Non-pigmented ciliary epithelial cell (primary cell): ENCODE measurements around the gene SCG2.

Experiments used
- DNase-seq: peaks from one replicate; pipeline ENCODE4 v3.0.0-alpha.2; 2010; ENCODE audit warnings: low read depth

Gene SCG2

DNA sequence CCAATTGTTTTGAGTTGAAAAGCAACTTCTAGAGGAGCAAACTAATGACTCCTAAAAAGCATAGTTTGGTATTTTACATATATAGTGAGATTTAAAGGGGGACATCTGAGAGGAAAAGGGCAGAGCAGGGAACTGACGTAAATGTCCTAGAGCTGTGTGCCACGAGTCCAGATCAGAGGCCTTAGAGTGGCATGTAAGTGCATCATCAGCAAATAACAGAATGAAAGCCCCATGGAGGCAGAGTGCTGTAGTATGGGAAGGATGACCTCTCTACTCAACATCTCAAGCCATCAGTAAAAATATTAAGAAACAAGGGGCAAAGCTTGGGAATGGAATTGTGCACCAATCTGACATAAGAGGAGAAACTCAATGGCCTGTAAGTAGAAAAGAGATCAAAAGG is 31.4 kb downstream of the SCG2 start:
- no peak for DNase-seq

GRCh38 chr2:223566396-223566795 is 35.8 kb downstream of the SCG2 start:
- no peak for DNase-seq

GRCh38 chr2:223563462-223563861 is 38.7 kb downstream of the SCG2 start:
- DNase-seq = peak; percentile 66

- DNase-seq = no peak
Observed at GRCh38 chr2:223562078-223562477, 40.1 kb downstream of the SCG2 start.

GRCh38 chr2:223560749-223561435 is 41.3 kb downstream of the SCG2 start:
- DNase-seq = no peak

DNA sequence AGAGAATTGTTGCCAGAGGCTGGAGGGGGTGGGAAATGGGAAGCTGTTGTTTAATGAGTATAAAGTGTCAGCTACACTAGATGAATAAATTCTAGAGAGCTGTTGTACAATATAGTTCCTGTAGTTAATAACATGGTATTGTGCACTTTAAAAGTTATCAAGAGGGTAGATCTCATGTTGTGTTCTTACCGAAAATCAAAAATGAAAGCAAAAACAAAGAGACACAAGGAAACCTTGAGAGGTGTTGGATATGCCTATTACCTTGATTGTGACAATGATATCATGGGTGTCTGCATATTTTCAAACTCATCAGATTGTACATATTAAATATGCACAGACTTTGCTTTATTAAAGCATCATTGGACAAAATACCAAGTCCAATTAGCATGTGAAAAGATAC is 43.2 kb downstream of the SCG2 start:
- no peak for DNase-seq

DNA sequence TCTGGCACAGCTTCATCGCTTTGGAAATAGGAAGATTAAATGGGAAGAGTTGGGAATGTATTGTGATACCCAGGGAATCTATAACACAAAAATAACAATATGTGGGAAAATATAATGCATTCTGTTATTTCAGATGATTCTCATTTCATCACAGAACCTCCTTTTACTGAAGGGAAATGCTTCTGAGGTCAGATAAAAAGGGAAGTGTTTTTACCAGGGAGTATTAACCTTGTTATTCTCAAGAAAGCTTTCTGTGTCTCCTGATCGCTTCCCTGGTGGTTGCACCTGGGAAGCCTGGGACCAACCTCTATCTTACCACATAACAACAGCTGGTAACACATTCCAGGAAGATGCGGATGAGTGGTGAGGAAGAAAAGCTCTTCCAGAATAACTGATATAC is 47.2 kb downstream of the SCG2 start:
- no peak for DNase-seq

- DNase-seq = peak; percentile 78
Observed at GRCh38 chr2:223549215-223549614, 52.9 kb downstream of the SCG2 start.

DNA sequence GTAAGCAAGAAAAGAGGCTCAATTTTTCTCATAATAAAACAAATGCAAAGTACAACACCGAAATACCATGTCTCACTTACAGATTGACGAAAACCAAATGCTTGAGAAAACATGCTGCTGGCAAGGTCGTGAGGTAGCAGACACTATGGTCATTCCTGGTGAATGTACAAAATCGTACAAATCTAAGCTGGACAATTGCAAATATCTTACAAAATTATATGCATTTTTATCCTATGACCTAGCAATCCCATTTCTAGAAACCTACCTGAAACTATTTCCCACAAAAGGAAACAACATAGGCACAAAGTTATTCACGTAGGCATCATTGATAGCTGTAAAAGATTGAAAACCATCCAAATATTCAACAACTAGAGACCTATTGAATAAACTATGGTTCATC is 54.0 kb downstream of the SCG2 start:
- DNase-seq = no peak
